Nephron (organoid): Measurements from ENCODE around the gene PPFIBP1.

Experiments used
- H3K27ac Mint-ChIP-seq, 3 experiments: 2 replicates each; pipeline ENCODE4 v1.8.0; 2020; ENCODE audit warnings: mixed read lengths in 3 of 3, mild to moderate bottlenecking in 2 of 3, moderate library complexity in 1 of 3
- H3K27me3 Mint-ChIP-seq: 2 replicates; pipeline ENCODE4 v1.8.0; 2021; ENCODE audit warnings: low read depth, mild to moderate bottlenecking, moderate library complexity, mixed read lengths
- H3K36me3 Mint-ChIP-seq: 2 replicates; pipeline ENCODE4 v1.8.0; 2020; ENCODE audit warnings: low read depth, mixed read lengths
- H3K4me1 Mint-ChIP-seq: 2 replicates; pipeline ENCODE4 v1.8.0; 2020; ENCODE audit warnings: mixed read lengths
- H3K4me3 Mint-ChIP-seq, 3 experiments: 2 replicates each; pipeline ENCODE4 v1.8.0; 2020; ENCODE audit warnings: mild to moderate bottlenecking in 3 of 3, mixed read lengths in 3 of 3, moderate library complexity in 2 of 3
- H3K9me3 Mint-ChIP-seq: 2 replicates; pipeline ENCODE4 v1.8.0; 2020; ENCODE audit warnings: mixed read lengths
- CTCF ChIP-seq, 3 experiments: fragments of 200-600 bp; sonication (generic); IDR thresholded peaks; one replicate each; pipeline ENCODE4 v1.5.0; 2021; ENCODE audit warnings: antibody characterized with exemption in 3 of 3; ENCODE audit not compliant: unreplicated experiment in 3 of 3

The PPFIBP1 gene

GRCh38 chr12:27521066-27521465 is 2.9 kb upstream of the PPFIBP1 start:
- Mint-ChIP-seq H3K27me3 (no peaks in the 10 kb centered on the region), H3K9me3 (no peaks in the 10 kb centered on the region), H3K4me3 (peak overlapping the region; percentile 72 to 92 (median 86)), H3K27ac (peak overlapping the region; percentile 85 to 96 (median 89)), H3K36me3 (no peaks in the 10 kb centered on the region), H3K4me1 (peaks cover 74% of the 10 kb centered on the region)
- TF ChIP-seq CTCF (IDR thresholded peaks at IDR 0.05; ENCODE audit: unreplicated experiment in 3 of 3) = no peak

- H3K4me3 Mint-ChIP-seq = peak overlapping the region; percentile 72 to 92 (median 86)
- peaks cover 69% of the 10 kb centered on the region for H3K4me1 Mint-ChIP-seq
- peak overlapping the region; percentile 85 to 89 (median 88) for H3K27ac Mint-ChIP-seq
- no peaks in the 10 kb centered on the region for H3K9me3 Mint-ChIP-seq
- no peaks in the 10 kb centered on the region for H3K27me3 Mint-ChIP-seq
- no peak for TF ChIP-seq CTCF (IDR thresholded peaks at IDR 0.05; ENCODE audit: unreplicated experiment in 3 of 3)
- H3K36me3 Mint-ChIP-seq = no peaks in the 10 kb centered on the region
Observed at GRCh38 chr12:27521981-27522380, 2.0 kb upstream of the PPFIBP1 start.

- no peaks in the 10 kb centered on the region for H3K9me3 Mint-ChIP-seq
- peak overlapping the region; percentile 85 to 89 (median 88) for H3K27ac Mint-ChIP-seq
- no peaks in the 10 kb centered on the region for H3K27me3 Mint-ChIP-seq
- TF ChIP-seq CTCF (IDR thresholded peaks at IDR 0.05; ENCODE audit: unreplicated experiment in 3 of 3) = no peak
- H3K36me3 Mint-ChIP-seq = no peaks in the 10 kb centered on the region
- H3K4me1 Mint-ChIP-seq = peaks cover 61% of the 10 kb centered on the region
- H3K4me3 Mint-ChIP-seq = peak overlapping the region; percentile 86 to 93 (median 92)
Observed at GRCh38 chr12:27523305-27523641, 733 bp upstream of the PPFIBP1 start.

DNA sequence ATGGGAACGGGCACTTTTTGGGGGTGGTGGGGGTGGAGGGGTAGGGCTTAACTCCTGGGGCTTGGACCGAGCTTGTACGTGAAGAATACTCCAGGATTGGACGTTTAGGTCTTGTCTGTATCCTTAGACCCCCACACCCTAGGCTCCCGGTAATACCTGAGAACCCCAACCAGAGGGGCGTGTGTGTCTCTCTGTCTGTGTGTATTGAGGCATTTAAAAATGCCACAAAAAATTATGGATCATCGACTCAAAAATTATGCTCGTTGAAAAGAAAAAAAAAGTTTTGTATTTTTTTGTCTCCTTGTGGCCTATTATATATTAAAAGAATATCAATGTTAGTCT is 459 bp downstream of the PPFIBP1 start:
- Mint-ChIP-seq H3K4me1 (peaks cover 64% of the 10 kb centered on the region), H3K27me3 (no peaks in the 10 kb centered on the region), H3K9me3 (no peaks in the 10 kb centered on the region), H3K36me3 (no peaks in the 10 kb centered on the region), H3K4me3 (peak overlapping the region; percentile 86 to 93 (median 92)), H3K27ac (peak overlapping the region; percentile 85 to 89 (median 88))
- TF ChIP-seq CTCF (IDR thresholded peaks at IDR 0.05; ENCODE audit: unreplicated experiment in 3 of 3) = no peak

GRCh38 chr12:27524839-27525753 is 1.1 kb downstream of the PPFIBP1 start:
- Mint-ChIP-seq H3K27ac (peak overlapping the region; percentile 85 to 89 (median 88)), H3K4me1 (peaks cover 61% of the 10 kb centered on the region), H3K9me3 (no peaks in the 10 kb centered on the region), H3K4me3 (peak overlapping the region; percentile 86 to 93 (median 92)), H3K27me3 (no peaks in the 10 kb centered on the region), H3K36me3 (no peaks in the 10 kb centered on the region)
- peak in 1 of 3 experiments; percentile 9 for TF ChIP-seq CTCF (IDR thresholded peaks at IDR 0.05; ENCODE audit: unreplicated experiment in 3 of 3)

GRCh38 chr12:27527512-27527911 is 3.5 kb downstream of the PPFIBP1 start:
- no peaks in the 10 kb centered on the region for H3K36me3 Mint-ChIP-seq
- H3K27ac Mint-ChIP-seq = no peak overlapping the region
- no peaks in the 10 kb centered on the region for H3K27me3 Mint-ChIP-seq
- peaks cover 51% of the 10 kb centered on the region for H3K4me1 Mint-ChIP-seq
- H3K9me3 Mint-ChIP-seq = no peaks in the 10 kb centered on the region
- no peak for TF ChIP-seq CTCF (IDR thresholded peaks at IDR 0.05; ENCODE audit: unreplicated experiment in 3 of 3)
- H3K4me3 Mint-ChIP-seq = peak overlapping the region; percentile 47 to 56 (median 55)
